HG03066 (cell line): ENCODE measurements around the gene TAF4B.
A peak's percentile ranks its signal among the peaks of the same experiment; 100 is the strongest.
"Not testable (repeated sequence)": the region's sequence is repeated elsewhere in the genome, so short reads cannot be mapped to it uniquely, and the experiment has no call there.

Experiments used
- ATAC-seq: cut with Tn5 transposase; IDR thresholded peaks from one replicate; pipeline ENCODE4 v1.9.1; 2021; ENCODE audit warnings: low read depth; ENCODE audit not compliant: unreplicated experiment

The TAF4B gene

GRCh38 chr18:26226229-26227050 is at the start of gene TAF4B:
Gene TAF4B (plus strand): TSS chr18:26226445. CDS start chr18:26226934, 489 bp downstream.
- ATAC-seq: peak; percentile 86

DNA sequence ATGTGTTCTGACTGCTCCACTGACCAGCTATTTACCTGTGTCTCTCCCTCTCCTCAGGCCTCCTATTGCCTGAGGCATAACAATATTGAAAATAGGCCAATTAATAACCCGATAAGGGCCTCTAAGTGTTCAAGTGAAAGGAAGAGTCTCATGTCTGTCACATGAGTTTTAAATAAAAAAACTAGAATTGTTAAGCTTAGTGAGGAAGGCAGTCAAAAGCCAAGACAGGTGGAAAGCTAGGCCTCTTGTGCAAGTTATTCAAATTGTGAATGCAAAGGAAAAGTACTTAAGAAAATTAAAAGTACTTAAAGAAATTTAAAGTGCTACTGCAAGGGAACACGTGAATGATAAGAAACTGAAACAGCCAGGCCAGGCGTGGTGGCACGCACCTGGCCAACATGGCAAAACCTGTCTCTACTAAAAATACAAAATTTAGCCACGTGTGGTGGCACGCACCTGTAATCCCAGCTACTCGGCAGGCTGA is 44.9 kb upstream of the TAF4B start:
- ATAC-seq: peak; percentile 70

GRCh38 chr18:26183395-26184112 is 42.7 kb upstream of the TAF4B start:
- ATAC-seq: no peak

GRCh38 chr18:26185267-26185666 is 41.0 kb upstream of the TAF4B start:
- no peak for ATAC-seq

- ATAC-seq: peak; percentile 83
Measured at GRCh38 chr18:26190506-26190905, 35.7 kb upstream of the TAF4B start.

- ATAC-seq: no peak
Measured at GRCh38 chr18:26192233-26192632, 34.0 kb upstream of the TAF4B start.

DNA sequence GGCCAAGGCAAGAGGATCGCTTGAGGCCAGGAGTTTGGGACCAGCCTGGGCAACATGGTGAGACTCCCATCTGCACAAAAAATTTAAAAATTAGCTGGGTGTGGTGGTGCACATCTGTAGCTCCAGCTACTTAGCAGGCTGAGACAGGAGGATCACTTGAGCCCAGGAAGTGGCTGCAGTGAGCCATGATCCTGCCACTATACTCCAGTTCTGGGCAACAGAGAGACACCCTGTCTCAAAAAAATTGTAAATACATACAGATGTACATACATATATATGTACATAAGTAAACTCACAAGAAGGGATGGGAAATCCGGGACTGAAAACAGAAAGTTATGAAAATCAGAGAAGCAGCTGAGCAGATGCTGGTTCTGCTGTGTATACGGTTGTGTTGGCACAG is 29.6 kb upstream of the TAF4B start:
- no peak for ATAC-seq

GRCh38 chr18:26202001-26202400 is 24.2 kb upstream of the TAF4B start:
- ATAC-seq: not testable (repeated sequence)

- ATAC-seq: no peak
Measured at GRCh38 chr18:26205318-26205717, 20.9 kb upstream of the TAF4B start.

- no peak for ATAC-seq
Measured at GRCh38 chr18:26206488-26206887, 19.8 kb upstream of the TAF4B start.

- ATAC-seq: no peak
Measured at GRCh38 chr18:26207937-26208336, 18.3 kb upstream of the TAF4B start.

GRCh38 chr18:26208977-26209376 is 17.3 kb upstream of the TAF4B start:
- ATAC-seq: no peak

GRCh38 chr18:26210147-26210546 is 16.1 kb upstream of the TAF4B start:
- ATAC-seq: no peak

DNA sequence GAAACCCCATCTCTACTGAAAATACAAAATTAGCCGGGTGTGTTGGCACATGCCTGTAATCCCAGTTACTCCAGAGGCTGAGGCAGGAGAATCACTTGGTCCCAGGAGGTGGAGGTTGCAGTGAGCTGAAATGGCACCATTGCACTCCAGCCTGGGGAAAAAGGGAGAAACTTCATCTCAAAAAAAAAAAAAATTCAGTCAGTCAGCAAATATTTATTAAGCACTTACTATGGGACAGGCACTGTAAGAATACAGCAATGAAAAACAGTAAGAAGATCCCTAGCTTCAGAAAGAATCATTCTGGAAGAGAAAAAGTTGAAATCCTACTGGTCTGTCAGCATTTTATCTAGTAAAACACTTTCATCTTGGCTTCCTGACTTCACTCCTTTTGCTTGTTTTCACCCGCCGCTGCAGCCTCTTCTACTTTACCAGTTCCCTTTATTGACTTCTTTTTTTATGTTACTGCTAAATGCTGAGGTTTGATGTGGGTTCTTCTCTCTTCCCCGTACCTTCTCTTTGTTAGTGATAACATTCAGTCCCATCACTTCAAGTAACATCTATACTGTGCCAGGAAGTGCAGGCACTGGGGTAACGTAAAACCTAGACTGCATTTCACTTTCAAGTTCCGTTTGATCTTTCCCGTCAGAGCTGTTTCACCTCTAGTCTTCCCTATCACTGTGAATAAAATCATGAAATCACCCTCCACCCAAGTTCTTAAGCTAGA is 10.8 kb upstream of the TAF4B start:
- ATAC-seq: peak; percentile 96

DNA sequence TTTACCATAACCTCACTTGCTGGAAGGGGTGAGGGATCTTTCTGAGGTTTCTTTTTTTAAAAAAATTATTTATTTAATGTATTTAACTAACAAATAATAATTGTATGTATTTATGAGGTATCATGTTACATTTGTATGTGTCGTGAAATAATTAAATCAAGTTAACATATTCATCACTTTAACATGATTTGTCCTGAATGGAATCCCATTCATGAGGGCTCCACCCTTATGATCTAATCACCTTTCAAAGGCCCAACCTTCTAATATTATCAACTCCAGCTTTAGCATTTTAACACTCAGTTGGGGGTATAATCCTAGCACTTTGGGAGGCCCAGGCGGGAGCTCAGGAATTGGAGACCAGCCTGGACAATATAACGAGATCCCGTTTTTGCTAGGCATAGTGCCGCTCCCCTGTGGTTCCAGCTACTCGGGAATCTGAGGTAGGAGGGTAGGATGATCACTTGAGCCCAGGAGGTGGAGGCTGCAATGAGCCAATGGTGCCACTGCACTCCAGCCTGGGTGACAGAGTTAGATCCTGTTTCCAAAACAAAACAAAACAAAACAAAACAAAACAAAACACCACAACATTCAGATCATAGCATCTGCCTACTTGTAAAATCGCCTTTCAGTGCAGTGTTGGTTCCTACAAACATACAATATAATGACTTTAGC is 1.1 kb upstream of the TAF4B start:
- ATAC-seq: no peak

GRCh38 chr18:26225915-26226228 is 373 bp upstream of the TAF4B start:
- ATAC-seq: no peak

DNA sequence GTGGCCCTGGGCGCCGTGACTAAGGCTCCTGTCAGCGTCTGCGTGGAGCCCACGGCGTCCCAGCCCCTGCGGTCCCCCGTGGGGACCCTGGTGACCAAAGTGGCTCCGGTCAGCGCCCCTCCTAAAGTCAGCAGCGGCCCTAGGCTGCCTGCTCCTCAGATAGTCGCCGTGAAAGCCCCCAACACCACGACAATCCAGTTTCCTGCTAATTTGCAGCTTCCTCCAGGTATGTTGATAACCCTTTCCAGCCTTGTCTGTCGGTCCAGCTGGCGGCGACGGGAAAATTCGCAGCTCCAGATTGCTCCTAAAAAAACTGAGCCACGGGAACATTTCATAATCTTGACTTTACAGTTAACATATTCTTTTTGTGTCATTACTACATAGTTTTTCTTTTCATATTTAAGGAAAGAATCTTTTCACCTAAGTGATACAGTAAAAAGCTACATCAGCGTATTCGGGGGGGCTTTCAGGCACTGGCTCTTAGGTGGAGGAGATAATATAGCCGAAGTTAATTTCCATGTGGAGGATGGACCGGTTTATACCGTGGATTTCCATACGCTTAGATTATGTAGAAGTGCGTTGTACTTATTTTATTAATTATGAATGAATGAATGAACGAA is 916 bp downstream of the TAF4B start:
- ATAC-seq: peak; percentile 6

- no peak for ATAC-seq
Measured at GRCh38 chr18:26228562-26229260, 2.5 kb downstream of the TAF4B start.

GRCh38 chr18:26230497-26230896 is 4.3 kb downstream of the TAF4B start:
- ATAC-seq: no peak

GRCh38 chr18:26233208-26233607 is 7.0 kb downstream of the TAF4B start:
- ATAC-seq: no peak
